Measurements from ENCODE around the gene CST9. TPM values are rescaled to one million over a fixed set of nuclear protein-coding genes. Genes with fewer than 3 reads are reported as not detected.

The CST9 gene
- total RNA-seq, 1 experiment from 2014 or later, result not detected

GRCh38 chr20:23623666-23624323 lies 18.1 kb upstream of the CST9 start:
- no peak overlapping the region for H3K9ac ChIP-seq (ENCODE audit: extremely low read depth, insufficient read length, low read length)
- no peaks in the 10 kb centered on the region for H3K27me3 ChIP-seq (ENCODE audit: insufficient read depth, low read length)
- Mint-ChIP-seq H3K4me1 (peaks cover 36% of the 10 kb centered on the region in 2 experiments), H3K4me3 (no peak overlapping the region), H3K36me3 (ENCODE audit: insufficient read depth in 1 of 3, low read depth in 3 of 3) (no peaks in the 10 kb centered on the region; a peak in 1 of 7 replicates), H3K9me3 (peaks cover 0 to 3% of the 10 kb centered on the region in 2 experiments; a peak in 1 of 5 replicates), H3K27me3 (ENCODE audit: low read depth) (peaks cover 8% of the 10 kb centered on the region), H3K27ac (no peak overlapping the region)
- no peak overlapping the region for H3K4ac ChIP-seq (ENCODE audit: low read depth, low read length)
- no peak overlapping the region for H3K56ac ChIP-seq (ENCODE audit: insufficient read length, low read depth, low read length)
- TF ChIP-seq, protein P1, sequence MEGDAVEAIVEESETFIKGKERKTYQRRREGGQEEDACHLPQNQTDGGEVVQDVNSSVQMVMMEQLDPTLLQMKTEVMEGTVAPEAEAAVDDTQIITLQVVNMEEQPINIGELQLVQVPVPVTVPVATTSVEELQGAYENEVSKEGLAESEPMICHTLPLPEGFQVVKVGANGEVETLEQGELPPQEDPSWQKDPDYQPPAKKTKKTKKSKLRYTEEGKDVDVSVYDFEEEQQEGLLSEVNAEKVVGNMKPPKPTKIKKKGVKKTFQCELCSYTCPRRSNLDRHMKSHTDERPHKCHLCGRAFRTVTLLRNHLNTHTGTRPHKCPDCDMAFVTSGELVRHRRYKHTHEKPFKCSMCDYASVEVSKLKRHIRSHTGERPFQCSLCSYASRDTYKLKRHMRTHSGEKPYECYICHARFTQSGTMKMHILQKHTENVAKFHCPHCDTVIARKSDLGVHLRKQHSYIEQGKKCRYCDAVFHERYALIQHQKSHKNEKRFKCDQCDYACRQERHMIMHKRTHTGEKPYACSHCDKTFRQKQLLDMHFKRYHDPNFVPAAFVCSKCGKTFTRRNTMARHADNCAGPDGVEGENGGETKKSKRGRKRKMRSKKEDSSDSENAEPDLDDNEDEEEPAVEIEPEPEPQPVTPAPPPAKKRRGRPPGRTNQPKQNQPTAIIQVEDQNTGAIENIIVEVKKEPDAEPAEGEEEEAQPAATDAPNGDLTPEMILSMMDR (conservative IDR thresholded peaks at IDR 0.05), result no peak
- no peaks in the 10 kb centered on the region for H3K23me2 ChIP-seq (ENCODE audit: insufficient read length, low read depth, low read length, poor library complexity, severe bottlenecking)
- no peak overlapping the region for H3K4me2 ChIP-seq (ENCODE audit: insufficient read depth, insufficient read length, low read length)
- no peak overlapping the region for H2BK120ac ChIP-seq (ENCODE audit: low read depth, low read length, poor library complexity, severe bottlenecking)
- H3T11ph ChIP-seq (ENCODE audit: low read length), result no peak overlapping the region
- no peak overlapping the region for H2AK5ac ChIP-seq (ENCODE audit: insufficient read length, low read length)
- no peaks in the 10 kb centered on the region for H3K79me2 ChIP-seq (ENCODE audit: insufficient read depth, low read length)
- H3K18ac ChIP-seq (ENCODE audit: insufficient read length, low read depth, low read length), result no peak overlapping the region
- no peaks in the 10 kb centered on the region; the same call in 1 of the 2 replicates for H3K4me1 ChIP-seq (ENCODE audit: insufficient read depth, low read length)
- no peak overlapping the region for H2BK15ac ChIP-seq (ENCODE audit: low read depth, low read length)
- DNase-seq, result no peak
- H2AFZ ChIP-seq (ENCODE audit: low read length), result no peak overlapping the region
- H2BK12ac ChIP-seq (ENCODE audit: insufficient read length, low read depth, low read length), result no peak overlapping the region
- H3K27ac ChIP-seq (ENCODE audit: insufficient read length, low read depth, low read length), result no peak overlapping the region
- H2BK20ac ChIP-seq (ENCODE audit: low read depth, low read length, poor library complexity, severe bottlenecking), result no peak overlapping the region
- no peak overlapping the region for H4K91ac ChIP-seq (ENCODE audit: insufficient read length, low read depth, low read length)
- H4K20me1 ChIP-seq (ENCODE audit: control insufficient read depth, insufficient read depth, insufficient read length), result no peaks in the 10 kb centered on the region
- no CpG with 5 or more reads among the region's 4 CpGs for WGBS (ENCODE audit: extremely low coverage, insufficient read length, low lambda C conversion rate)
- H4K5ac ChIP-seq (ENCODE audit: insufficient read length, low read depth, low read length), result no peak overlapping the region
- H3K9me3 ChIP-seq (ENCODE audit: control insufficient read depth, low read depth, low read length), result no peaks in the 10 kb centered on the region
- no peak overlapping the region for H3K14ac ChIP-seq (ENCODE audit: insufficient read depth, low read length)
- no peak overlapping the region for H3K23ac ChIP-seq (ENCODE audit: insufficient read length, low read depth, low read length)
- H2BK5ac ChIP-seq (ENCODE audit: insufficient read length, low read length), result no peak overlapping the region
- no peaks in the 10 kb centered on the region for H3K79me1 ChIP-seq (ENCODE audit: insufficient read depth, low read depth, low read length, poor library complexity, severe bottlenecking)
- H4K8ac ChIP-seq (replicated peaks; ENCODE audit: insufficient read length, low read depth, low read length), result no peak overlapping the region
